ENCODE measurements around the gene UCP3. TPM values are rescaled to one million over a fixed set of nuclear protein-coding genes. Genes with fewer than 3 reads are reported as not detected.

UCP3 gene
- total RNA-seq, 2 donors from 2014 or later: 1.9 to 3.5 TPM

DNA sequence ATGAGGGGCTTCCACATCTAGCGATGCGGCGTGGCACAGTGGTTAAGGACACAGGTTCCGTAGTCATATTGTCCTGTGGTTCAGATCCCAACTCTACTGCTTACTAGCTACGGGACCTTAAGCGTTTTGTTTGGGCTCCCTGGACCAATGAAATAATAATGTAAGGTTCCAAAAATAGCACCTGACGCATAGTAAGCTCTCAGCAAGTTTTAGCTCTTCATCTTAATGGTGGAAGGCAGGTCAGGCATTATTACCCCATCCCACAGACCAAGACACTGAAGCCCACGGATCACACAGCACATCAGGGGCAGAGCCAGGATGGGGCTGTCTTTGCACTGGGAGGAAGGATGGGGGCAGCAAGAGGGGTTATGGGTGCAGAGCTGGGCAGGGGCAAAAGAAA, 45.0 kb downstream of the UCP3 start:
- Histone ChIP-seq H3K36me3 (ENCODE audit: control insufficient read depth, insufficient read depth, low read length) (no peaks in the 10 kb centered on the region), H3K4me1 (ENCODE audit: control insufficient read depth, insufficient read depth, low read length) (no peaks in the 10 kb centered on the region), H3K9me3 (ENCODE audit: control insufficient read depth, low read length) (no peaks in the 10 kb centered on the region), H3K4me3 (ENCODE audit: low read length) (no peak overlapping the region), H3K9ac (ENCODE audit: extremely low read depth, low read length, poor library complexity, severe bottlenecking) (no peak overlapping the region), H3K27ac (ENCODE audit: low read depth, low read length) (no peak overlapping the region), H3K27me3 (ENCODE audit: control insufficient read depth, insufficient read depth, low read length, poor library complexity, severe bottlenecking) (no peaks in the 10 kb centered on the region)
- Mint-ChIP-seq H3K27me3 (ENCODE audit: insufficient read depth) (peaks cover 11% of the 10 kb centered on the region), H3K9me3 (no peaks in the 10 kb centered on the region), H3K36me3 (ENCODE audit: low read depth) (no peaks in the 10 kb centered on the region), H3K4me3 (no peak overlapping the region), H3K4me1 (peaks cover 10% of the 10 kb centered on the region), H3K27ac (no peak overlapping the region)
- DNase-seq: no peak
- TF ChIP-seq CTCF (conservative IDR thresholded peaks at IDR 0.05): no peak
- WGBS, 2 experiments (ENCODE audit: insufficient coverage in 1 of 2, insufficient read length in 1 of 2): 85 to 97% methylated on average over 6 to 8 of the region's 8 CpGs

- DNase-seq: no peak
- Mint-ChIP-seq H3K36me3 (ENCODE audit: low read depth) (no peaks in the 10 kb centered on the region), H3K27ac (no peak overlapping the region), H3K4me1 (peaks cover 15% of the 10 kb centered on the region), H3K27me3 (ENCODE audit: insufficient read depth) (peaks cover 7% of the 10 kb centered on the region), H3K9me3 (no peaks in the 10 kb centered on the region), H3K4me3 (no peak overlapping the region)
- H3K27ac ChIP-seq (ENCODE audit: low read depth, low read length): no peak overlapping the region
- no peak overlapping the region for H3K4me3 ChIP-seq (ENCODE audit: low read length)
- no peaks in the 10 kb centered on the region for H3K4me1 ChIP-seq (ENCODE audit: control insufficient read depth, insufficient read depth, low read length)
- H3K27me3 ChIP-seq (ENCODE audit: control insufficient read depth, insufficient read depth, low read length, poor library complexity, severe bottlenecking): no peaks in the 10 kb centered on the region
- no peaks in the 10 kb centered on the region for H3K36me3 ChIP-seq (ENCODE audit: control insufficient read depth, insufficient read depth, low read length)
- H3K9ac ChIP-seq (ENCODE audit: extremely low read depth, low read length, poor library complexity, severe bottlenecking): no peak overlapping the region
- 79 to 100% methylated on average over 3 to 7 of the region's 7 CpGs for WGBS, 2 experiments (ENCODE audit: insufficient coverage in 1 of 2, insufficient read length in 1 of 2)
- TF ChIP-seq CTCF (conservative IDR thresholded peaks at IDR 0.05): no peak
- no peaks in the 10 kb centered on the region for H3K9me3 ChIP-seq (ENCODE audit: control insufficient read depth, low read length)
These were observed 46.7 kb downstream of the UCP3 start for GRCh38 chr11:73962101-73962705.

- Histone ChIP-seq H3K4me1 (ENCODE audit: control insufficient read depth, insufficient read depth, low read length) (no peaks in the 10 kb centered on the region), H3K9ac (ENCODE audit: extremely low read depth, low read length, poor library complexity, severe bottlenecking) (no peak overlapping the region), H3K36me3 (ENCODE audit: control insufficient read depth, insufficient read depth, low read length) (no peaks in the 10 kb centered on the region), H3K27me3 (ENCODE audit: control insufficient read depth, insufficient read depth, low read length, poor library complexity, severe bottlenecking) (no peaks in the 10 kb centered on the region), H3K9me3 (ENCODE audit: control insufficient read depth, low read length) (no peaks in the 10 kb centered on the region), H3K27ac (ENCODE audit: low read depth, low read length) (no peak overlapping the region), H3K4me3 (ENCODE audit: low read length) (no peak overlapping the region)
- Mint-ChIP-seq H3K27ac (no peak overlapping the region), H3K9me3 (no peaks in the 10 kb centered on the region), H3K4me3 (no peak overlapping the region), H3K36me3 (ENCODE audit: low read depth) (no peaks in the 10 kb centered on the region), H3K27me3 (ENCODE audit: insufficient read depth) (peaks cover 9% of the 10 kb centered on the region), H3K4me1 (peaks cover 15% of the 10 kb centered on the region)
- TF ChIP-seq CTCF (conservative IDR thresholded peaks at IDR 0.05): no peak
- 72 to 79% methylated on average over 4 of the region's 4 CpGs for WGBS, 2 experiments (ENCODE audit: insufficient coverage in 1 of 2, insufficient read length in 1 of 2)
- DNase-seq: no peak
These were observed 47.6 kb downstream of the UCP3 start for GRCh38 chr11:73961321-73961720.
